Measurements from ENCODE around the gene TUBB4B.

The TUBB4B gene

GRCh38 chr9:137245450-137246421 is 4.6 kb downstream of the TUBB4B start:
- peaks cover 15% of the 10 kb centered on the region for H3K4me1 ChIP-seq (ENCODE audit: control insufficient read depth, insufficient read depth, low read length, poor library complexity, severe bottlenecking)
- no peak overlapping the region for H3K4me3 ChIP-seq (ENCODE audit: insufficient read depth, low read depth, low read length, poor library complexity, severe bottlenecking)
- H3K9me3 ChIP-seq (ENCODE audit: control insufficient read depth, low read length), result no peaks in the 10 kb centered on the region
- H3K27ac ChIP-seq (ENCODE audit: insufficient read depth, low read length, poor library complexity, severe bottlenecking), result no peak overlapping the region
- H3K27me3 ChIP-seq (replicated peaks; ENCODE audit: control insufficient read depth, insufficient read depth, low read length, poor library complexity, severe bottlenecking), result no peaks in the 10 kb centered on the region
- peaks cover 22% of the 10 kb centered on the region for H3K36me3 ChIP-seq (ENCODE audit: control insufficient read depth, insufficient read depth, low read length)
- no peak for DNase-seq

GRCh38 chr9:137247135-137247915 is 6.2 kb downstream of the TUBB4B start:
- no peaks in the 10 kb centered on the region for H3K27me3 ChIP-seq (replicated peaks; ENCODE audit: control insufficient read depth, insufficient read depth, low read length, poor library complexity, severe bottlenecking)
- H3K9me3 ChIP-seq (ENCODE audit: control insufficient read depth, low read length), result no peaks in the 10 kb centered on the region
- DNase-seq, result no peak
- peaks cover 7% of the 10 kb centered on the region for H3K4me1 ChIP-seq (ENCODE audit: control insufficient read depth, insufficient read depth, low read length, poor library complexity, severe bottlenecking)
- peaks cover 17% of the 10 kb centered on the region for H3K36me3 ChIP-seq (ENCODE audit: control insufficient read depth, insufficient read depth, low read length)
- H3K27ac ChIP-seq (ENCODE audit: insufficient read depth, low read length, poor library complexity, severe bottlenecking), result no peak overlapping the region
- no peak overlapping the region for H3K4me3 ChIP-seq (ENCODE audit: insufficient read depth, low read depth, low read length, poor library complexity, severe bottlenecking)

- no peak for DNase-seq
- H3K4me3 ChIP-seq (ENCODE audit: insufficient read depth, low read depth, low read length, poor library complexity, severe bottlenecking), result no peak overlapping the region
- peaks cover 2% of the 10 kb centered on the region for H3K4me1 ChIP-seq (ENCODE audit: control insufficient read depth, insufficient read depth, low read length, poor library complexity, severe bottlenecking)
- peaks cover 12% of the 10 kb centered on the region for H3K36me3 ChIP-seq (ENCODE audit: control insufficient read depth, insufficient read depth, low read length)
- no peaks in the 10 kb centered on the region for H3K27me3 ChIP-seq (replicated peaks; ENCODE audit: control insufficient read depth, insufficient read depth, low read length, poor library complexity, severe bottlenecking)
- no peaks in the 10 kb centered on the region for H3K9me3 ChIP-seq (ENCODE audit: control insufficient read depth, low read length)
- no peak overlapping the region for H3K27ac ChIP-seq (ENCODE audit: insufficient read depth, low read length, poor library complexity, severe bottlenecking)
These were observed 6.8 kb downstream of the TUBB4B start for GRCh38 chr9:137247916-137248175.

- H3K9me3 ChIP-seq (ENCODE audit: control insufficient read depth, low read length), result no peaks in the 10 kb centered on the region
These were observed 9.5 kb downstream of the TUBB4B start for GRCh38 chr9:137250329-137251193.

GRCh38 chr9:137251194-137251461 is 10.0 kb downstream of the TUBB4B start, which contains the start of gene STPG3:
Gene STPG3, plus strand, starts transcription at chr9:137251286. Its CDS starts 1 bp downstream, at chr9:137251287.
- DNase-seq, result no peak
- H3K4me3 ChIP-seq (ENCODE audit: insufficient read depth, low read depth, low read length, poor library complexity, severe bottlenecking), result no peak within 1 kb of the TSS

More at GRCh38 chr9:137250329-137251193, 9.5 kb downstream of the TUBB4B start:
- H3K27ac ChIP-seq (ENCODE audit: insufficient read depth, low read length, poor library complexity, severe bottlenecking), result no peak overlapping the region
- DNase-seq, result no peak
- H3K4me3 ChIP-seq (ENCODE audit: insufficient read depth, low read depth, low read length, poor library complexity, severe bottlenecking), result no peak overlapping the region
- peaks cover 8% of the 10 kb centered on the region for H3K4me1 ChIP-seq (ENCODE audit: control insufficient read depth, insufficient read depth, low read length, poor library complexity, severe bottlenecking)
- no peaks in the 10 kb centered on the region for H3K36me3 ChIP-seq (ENCODE audit: control insufficient read depth, insufficient read depth, low read length)
- H3K27me3 ChIP-seq (replicated peaks; ENCODE audit: control insufficient read depth, insufficient read depth, low read length, poor library complexity, severe bottlenecking), result no peaks in the 10 kb centered on the region

GRCh38 chr9:137251490-137252268 is 10.6 kb downstream of the TUBB4B start:
- H3K4me3 ChIP-seq (ENCODE audit: insufficient read depth, low read depth, low read length, poor library complexity, severe bottlenecking), result no peak overlapping the region
- peaks cover 2% of the 10 kb centered on the region for H3K36me3 ChIP-seq (ENCODE audit: control insufficient read depth, insufficient read depth, low read length)
- H3K27me3 ChIP-seq (replicated peaks; ENCODE audit: control insufficient read depth, insufficient read depth, low read length, poor library complexity, severe bottlenecking), result no peaks in the 10 kb centered on the region
- H3K9me3 ChIP-seq (ENCODE audit: control insufficient read depth, low read length), result no peaks in the 10 kb centered on the region
- no peak for DNase-seq
- H3K4me1 ChIP-seq (ENCODE audit: control insufficient read depth, insufficient read depth, low read length, poor library complexity, severe bottlenecking), result peaks cover 19% of the 10 kb centered on the region
- H3K27ac ChIP-seq (ENCODE audit: insufficient read depth, low read length, poor library complexity, severe bottlenecking), result no peak overlapping the region

More at GRCh38 chr9:137251194-137251461, 10.0 kb downstream of the TUBB4B start, which contains the start of gene STPG3:
- H3K27ac ChIP-seq (ENCODE audit: insufficient read depth, low read length, poor library complexity, severe bottlenecking), result no peak within 1 kb of the TSS
- no peaks in the 10 kb centered on the region for H3K27me3 ChIP-seq (replicated peaks; ENCODE audit: control insufficient read depth, insufficient read depth, low read length, poor library complexity, severe bottlenecking)
- peaks cover 13% of the 10 kb centered on the region for H3K4me1 ChIP-seq (ENCODE audit: control insufficient read depth, insufficient read depth, low read length, poor library complexity, severe bottlenecking)
- H3K9me3 ChIP-seq (ENCODE audit: control insufficient read depth, low read length), result no peaks in the 10 kb centered on the region
- H3K36me3 ChIP-seq (ENCODE audit: control insufficient read depth, insufficient read depth, low read length), result no peaks in the 10 kb centered on the region

- no peak for DNase-seq
- Histone ChIP-seq H3K4me1 (ENCODE audit: control insufficient read depth, insufficient read depth, low read length, poor library complexity, severe bottlenecking) (peaks cover 21% of the 10 kb centered on the region), H3K27ac (ENCODE audit: insufficient read depth, low read length, poor library complexity, severe bottlenecking) (no peak overlapping the region), H3K27me3 (replicated peaks; ENCODE audit: control insufficient read depth, insufficient read depth, low read length, poor library complexity, severe bottlenecking) (no peaks in the 10 kb centered on the region), H3K4me3 (ENCODE audit: insufficient read depth, low read depth, low read length, poor library complexity, severe bottlenecking) (no peak overlapping the region), H3K36me3 (ENCODE audit: control insufficient read depth, insufficient read depth, low read length) (peaks cover 5% of the 10 kb centered on the region), H3K9me3 (ENCODE audit: control insufficient read depth, low read length) (no peaks in the 10 kb centered on the region)
These were observed 11.7 kb downstream of the TUBB4B start for GRCh38 chr9:137252555-137253506.

GRCh38 chr9:137253717-137254623 is 12.9 kb downstream of the TUBB4B start:
- H3K27ac ChIP-seq (ENCODE audit: insufficient read depth, low read length, poor library complexity, severe bottlenecking), result no peak overlapping the region
- no peak for DNase-seq
- no peaks in the 10 kb centered on the region for H3K9me3 ChIP-seq (ENCODE audit: control insufficient read depth, low read length)
- H3K36me3 ChIP-seq (ENCODE audit: control insufficient read depth, insufficient read depth, low read length), result peaks cover 8% of the 10 kb centered on the region
- peak overlapping the region; percentile 85 for H3K4me3 ChIP-seq (ENCODE audit: insufficient read depth, low read depth, low read length, poor library complexity, severe bottlenecking)
- peaks cover 21% of the 10 kb centered on the region for H3K4me1 ChIP-seq (ENCODE audit: control insufficient read depth, insufficient read depth, low read length, poor library complexity, severe bottlenecking)
- no peaks in the 10 kb centered on the region for H3K27me3 ChIP-seq (replicated peaks; ENCODE audit: control insufficient read depth, insufficient read depth, low read length, poor library complexity, severe bottlenecking)

Measured in effector memory CD4-positive, alpha-beta T cell (primary cell).